Stimulated activated CD4-positive, alpha-beta T cell treated with anti-CD3 and anti-CD28 coated beads, Interleukin-2, amount 100 ng/mL, for 24 hours (primary cell): ENCODE results near the gene THEMIS2.
"Not testable (repeated sequence)": the region's sequence is repeated elsewhere in the genome, so short reads cannot be mapped to it uniquely, and the experiment has no call there.

Source experiments
- DNase-seq, 2 donors: peaks; one replicate each; pipeline ENCODE4 v3.0.0-alpha.2; 2020

The THEMIS2 gene

DNA sequence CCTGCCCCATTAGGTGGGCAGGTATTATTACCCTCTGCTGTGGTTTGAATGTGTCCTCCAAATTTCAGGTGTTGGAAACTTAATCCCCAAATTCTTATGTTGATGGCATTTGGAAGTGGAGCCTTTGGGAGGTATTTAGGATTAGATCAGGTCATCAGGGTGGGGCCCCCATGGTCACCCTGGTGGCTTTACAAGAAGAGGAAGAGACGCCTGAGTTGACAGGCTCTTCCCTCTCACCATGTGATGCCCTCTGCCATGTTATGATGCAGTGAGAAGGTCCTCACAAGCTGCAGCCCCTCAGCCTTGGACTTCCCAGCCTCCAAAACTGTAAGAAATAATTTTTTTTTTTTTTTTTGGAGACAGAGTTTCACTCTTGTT, 8.8 kb upstream of the THEMIS2 start:
- DNase-seq = no peak

DNA sequence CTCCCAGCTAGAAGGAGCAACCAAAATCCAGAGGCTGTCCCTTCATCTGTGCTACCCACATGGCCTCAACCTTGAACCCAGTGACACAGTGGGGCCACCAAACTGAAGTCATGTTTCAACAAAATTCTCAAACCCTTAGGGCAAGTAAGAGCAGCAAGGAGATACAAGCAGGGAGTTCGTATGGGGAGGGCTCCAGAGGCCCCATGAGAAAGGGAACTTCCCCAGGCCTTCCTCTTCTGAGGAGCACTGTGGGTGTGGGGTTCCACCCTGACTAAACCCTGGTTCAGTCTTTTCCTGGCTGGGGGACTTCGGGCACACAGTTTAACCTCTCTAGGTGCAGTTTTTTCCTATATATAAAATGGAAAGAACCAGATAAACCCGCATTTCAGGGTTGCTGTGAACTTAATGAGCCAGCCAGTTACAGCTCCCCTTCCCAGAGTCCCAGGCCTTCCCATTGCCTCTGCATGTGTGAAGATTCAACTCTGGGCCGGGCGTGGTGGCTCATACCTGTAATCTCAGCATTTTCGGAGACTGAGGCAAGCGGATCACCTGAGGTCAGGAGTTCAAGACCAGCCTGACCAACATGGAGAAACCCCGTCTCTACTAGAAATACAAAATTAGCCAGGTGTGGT, 8.0 kb upstream of the THEMIS2 start:
- peak; percentile 40 to 48 for DNase-seq

DNA sequence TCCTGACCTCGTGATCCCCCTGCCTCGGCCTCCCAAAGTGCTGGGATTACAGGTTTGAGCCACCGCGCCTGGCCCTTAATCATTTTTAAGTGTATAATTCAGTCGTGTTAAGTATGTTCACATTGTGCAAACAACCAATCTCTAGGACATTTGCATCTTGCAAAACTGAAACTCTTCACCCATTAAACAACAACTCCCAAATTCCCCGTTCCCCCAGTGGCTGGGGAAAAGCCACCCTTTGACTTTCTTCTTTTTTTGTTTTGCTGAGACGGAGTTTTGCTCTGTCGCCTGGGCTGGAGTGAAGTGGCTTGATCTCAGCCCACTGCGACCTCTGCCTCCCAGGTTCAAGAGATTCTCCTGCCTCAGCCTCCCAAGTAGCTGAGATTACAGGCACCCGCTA, 6.5 kb upstream of the THEMIS2 start:
- no peak for DNase-seq

DNA sequence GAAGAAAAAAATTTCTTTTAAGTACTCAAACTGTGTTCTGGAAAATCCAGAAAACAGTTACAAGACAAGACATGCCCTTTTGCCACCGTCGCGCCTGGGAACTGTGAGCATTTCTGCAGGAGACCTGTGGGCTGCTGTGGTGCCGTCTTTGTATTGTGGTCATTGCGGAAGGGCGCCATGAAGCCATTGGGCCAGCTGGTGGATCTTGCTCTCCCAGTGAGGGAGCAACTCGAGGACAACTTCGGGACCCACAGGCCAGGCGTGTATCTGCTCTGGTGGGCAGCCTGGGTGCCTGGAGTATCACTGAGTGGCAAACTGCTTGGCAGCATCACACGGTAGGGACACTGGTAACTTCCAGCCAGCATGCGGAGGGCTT, 3.8 kb upstream of the THEMIS2 start:
- DNase-seq = no peak

DNA sequence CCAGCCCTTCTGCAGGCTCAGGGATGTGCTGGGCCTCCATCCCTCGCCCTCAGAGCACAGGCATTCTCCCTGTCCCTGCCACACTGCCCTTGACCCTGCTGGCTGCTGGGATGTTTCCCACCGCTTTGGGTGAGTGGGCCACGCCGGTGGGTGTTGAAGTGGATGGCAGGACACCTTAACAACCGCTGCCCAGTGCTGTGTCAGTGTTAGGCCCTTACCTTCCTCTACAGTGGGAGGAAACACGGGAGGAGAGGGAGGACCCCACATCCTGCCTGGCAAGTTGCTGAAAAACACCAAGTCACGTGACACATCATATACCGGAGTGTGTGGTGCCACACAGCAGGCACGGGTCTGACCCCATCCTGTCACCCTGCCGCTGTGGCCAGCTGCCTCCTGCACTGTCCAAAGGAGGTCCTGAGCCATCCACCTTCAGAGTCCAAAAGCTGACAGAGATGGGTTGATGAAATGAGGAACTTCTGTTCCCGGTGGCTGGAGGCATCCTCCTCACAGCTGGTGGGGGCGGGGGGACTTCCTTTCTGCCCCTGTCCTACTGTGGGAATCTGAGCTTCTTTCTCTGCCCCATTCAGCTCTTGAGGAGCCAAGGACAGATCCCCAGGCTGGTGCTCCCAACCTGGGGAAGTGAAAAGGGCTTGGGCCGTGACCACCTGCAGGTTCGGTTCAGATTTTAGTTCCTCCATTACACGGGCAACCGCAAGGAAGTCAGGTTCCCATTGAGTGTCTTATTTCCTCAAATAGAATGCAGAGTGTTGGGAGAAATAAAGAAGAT, 3.2 kb upstream of the THEMIS2 start:
- peak; percentile 58 to 61 for DNase-seq

DNA sequence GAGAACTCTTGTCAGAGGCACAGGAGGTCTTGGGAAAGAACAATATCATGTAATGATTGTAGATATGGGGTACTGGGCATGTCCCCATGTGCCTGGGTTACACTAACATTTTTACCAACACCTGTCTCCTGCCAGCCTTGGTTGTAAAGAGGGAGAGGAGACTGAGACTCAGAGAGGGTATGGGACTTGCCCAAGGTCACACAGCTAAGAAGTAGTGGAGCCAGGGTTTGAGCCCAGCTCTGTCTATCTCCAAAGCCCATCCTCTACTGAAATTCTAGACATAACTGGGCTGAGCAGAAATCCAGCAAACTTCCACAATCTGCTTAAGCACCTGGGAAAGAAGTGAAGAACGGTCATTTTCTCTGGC, 2.6 kb upstream of the THEMIS2 start:
- no peak for DNase-seq

DNA sequence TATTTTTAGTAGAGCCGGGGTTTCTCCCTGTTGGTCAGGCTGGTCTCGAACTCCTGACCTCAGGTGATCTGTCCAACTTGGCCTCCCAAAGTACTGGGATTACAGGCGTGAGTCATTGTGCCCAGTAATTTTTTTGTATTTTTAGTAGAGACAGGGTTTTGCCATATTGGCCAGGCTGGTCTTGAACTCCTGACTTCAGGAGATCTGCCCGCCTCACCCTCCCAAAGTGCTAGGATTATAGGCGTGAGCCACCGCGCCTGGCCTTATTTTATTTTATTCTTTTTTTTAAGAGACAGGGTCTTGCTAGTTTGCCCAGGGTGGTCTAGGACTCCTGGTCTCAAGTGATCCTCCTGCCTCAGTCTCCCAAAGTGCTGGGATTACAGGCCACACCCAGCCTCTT, 1.3 kb upstream of the THEMIS2 start:
- DNase-seq = not testable (repeated sequence)

DNA sequence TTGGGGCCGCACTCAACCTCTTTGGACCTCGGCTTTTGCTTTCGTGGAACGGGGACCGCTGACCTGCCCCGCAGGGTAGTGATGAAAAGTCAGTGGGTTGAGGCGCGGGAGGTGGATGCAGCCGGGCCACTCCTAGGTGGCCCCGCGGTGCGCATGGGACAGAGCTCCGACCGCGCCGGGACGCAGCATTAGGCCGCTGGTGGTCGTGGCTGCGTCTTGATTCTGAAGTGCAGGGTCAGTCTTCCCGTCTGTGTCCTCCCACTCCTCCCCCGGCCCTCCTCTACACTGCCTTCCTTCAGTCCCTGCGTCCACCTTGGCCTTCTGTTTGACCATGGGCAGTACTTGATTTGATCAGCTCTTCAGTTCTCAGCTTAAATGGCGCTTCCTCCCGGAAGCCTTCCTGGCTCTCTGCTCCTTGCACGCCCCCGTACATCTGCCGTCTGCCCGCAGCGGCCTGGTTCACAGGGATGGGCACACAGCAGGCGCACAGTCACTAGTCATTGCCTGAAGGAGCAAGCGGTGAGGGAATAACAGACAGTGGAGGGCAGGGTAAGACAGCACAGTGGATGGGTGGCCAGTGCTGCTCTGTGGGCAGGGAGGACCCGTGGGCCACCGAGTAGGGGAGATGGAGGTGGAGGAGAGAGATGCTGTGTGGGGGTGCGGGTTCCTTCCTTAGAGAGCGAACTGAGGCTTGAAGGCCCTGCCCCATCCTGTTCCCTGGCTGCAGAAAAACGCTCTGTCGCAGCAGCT, 633 bp downstream of the THEMIS2 start:
- DNase-seq = peak; percentile 33 to 54

DNA sequence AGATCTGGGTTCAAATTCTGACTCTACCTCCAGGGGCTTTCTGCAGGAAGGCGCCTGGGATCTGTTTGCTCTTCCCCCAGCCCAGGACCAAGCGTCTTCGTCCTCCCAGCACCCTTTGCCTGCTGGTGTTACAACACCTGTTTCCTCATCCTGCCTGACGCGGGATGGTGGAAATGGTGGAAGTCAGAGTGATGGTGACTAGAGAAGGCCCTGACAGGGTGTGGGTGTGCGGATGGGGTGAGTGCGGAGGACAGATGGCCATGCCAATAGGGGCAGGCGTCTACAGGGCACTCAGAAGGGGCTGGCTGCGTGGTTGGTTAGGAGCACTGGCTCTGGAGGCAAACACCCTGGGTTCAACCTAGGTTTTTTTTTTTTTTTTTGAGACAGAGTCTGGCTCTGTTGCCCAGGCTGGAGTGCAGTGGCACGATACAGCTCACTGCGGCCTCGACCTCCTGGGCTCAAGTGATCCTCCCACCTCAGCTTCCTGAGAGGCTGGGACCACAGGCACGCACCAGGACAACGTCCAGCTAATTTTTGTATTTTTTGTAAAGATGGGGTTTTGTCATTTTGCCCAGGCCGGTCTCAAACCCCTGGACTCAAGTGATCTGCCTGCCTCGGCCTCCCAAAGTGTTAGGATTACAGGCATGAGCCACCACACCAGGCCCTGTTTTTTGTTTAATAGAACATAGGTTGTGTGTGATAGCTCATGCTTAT, 1.5 kb downstream of the THEMIS2 start:
- DNase-seq = no peak

DNA sequence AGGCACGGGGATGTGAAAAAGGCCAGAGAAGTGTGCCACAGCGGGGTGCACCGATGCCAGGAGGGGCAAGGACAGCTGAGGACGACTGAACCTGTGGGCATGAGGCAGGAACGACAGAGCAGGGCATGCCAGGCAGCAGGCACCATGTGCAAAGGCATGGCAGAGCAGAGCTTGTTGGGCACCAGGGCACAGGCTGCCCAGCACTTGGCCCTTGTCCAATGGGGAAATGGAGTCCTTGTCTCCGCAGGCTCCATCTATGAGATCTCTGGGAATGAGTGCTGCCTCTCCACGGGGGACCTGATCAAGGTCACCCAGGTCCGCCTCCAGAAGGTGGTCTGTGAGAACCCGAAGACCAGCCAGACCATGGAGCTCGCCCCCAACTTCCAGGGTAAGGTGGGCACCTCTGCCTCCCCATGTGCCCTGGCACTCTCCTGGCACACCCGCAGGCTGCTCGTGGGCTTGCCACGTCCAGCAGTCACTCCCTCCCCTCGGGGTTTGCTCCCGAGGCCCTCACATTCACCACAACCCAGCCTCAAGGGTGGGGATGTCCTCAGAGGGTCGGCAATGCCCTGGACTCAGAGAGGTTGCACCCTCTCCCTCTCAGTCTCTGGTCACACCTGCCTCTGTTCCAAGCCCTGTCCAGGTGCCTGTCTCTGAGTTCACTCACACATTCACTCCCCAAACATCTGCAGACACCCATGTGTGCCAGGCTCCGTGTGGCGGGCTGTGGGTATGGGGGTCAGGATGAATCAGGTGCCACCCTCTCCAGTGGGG, 4.2 kb downstream of the THEMIS2 start:
- no peak for DNase-seq

DNA sequence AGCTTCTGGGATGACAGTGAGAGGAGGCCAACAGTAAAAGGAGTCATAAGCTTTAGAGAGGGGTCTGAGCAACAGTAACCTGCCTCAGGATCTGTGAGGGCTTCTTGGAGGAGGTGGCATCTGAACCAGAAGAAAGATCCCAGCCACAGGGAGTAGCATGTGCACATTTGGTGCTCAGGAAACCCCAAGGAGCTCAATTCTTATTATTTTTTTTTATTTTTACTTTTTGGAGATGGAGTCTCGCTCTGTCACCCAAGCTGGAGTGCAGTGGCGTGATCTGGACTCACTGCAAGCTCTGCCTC, 4.7 kb downstream of the THEMIS2 start:
- no peak for DNase-seq

DNA sequence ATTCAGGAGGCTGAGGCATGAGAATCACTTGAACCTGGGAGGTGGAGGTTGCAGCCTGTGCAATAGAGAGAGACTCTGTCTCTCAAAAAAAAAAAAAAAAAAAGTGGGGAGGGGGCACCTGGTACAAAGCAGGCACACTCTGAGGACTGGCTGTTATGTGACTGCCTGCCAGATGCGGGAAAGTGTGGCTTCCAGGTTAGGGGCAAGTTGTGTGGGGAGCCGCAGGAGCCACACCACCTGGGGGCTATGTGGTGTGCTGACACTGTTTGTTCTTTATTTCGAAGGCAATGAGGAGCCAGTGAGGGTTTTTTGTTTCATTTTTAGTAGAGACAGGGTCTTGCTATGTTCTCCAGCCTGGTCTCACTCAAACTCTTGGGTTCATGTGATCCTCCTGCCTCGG, 5.7 kb downstream of the THEMIS2 start:
- DNase-seq = no peak

DNA sequence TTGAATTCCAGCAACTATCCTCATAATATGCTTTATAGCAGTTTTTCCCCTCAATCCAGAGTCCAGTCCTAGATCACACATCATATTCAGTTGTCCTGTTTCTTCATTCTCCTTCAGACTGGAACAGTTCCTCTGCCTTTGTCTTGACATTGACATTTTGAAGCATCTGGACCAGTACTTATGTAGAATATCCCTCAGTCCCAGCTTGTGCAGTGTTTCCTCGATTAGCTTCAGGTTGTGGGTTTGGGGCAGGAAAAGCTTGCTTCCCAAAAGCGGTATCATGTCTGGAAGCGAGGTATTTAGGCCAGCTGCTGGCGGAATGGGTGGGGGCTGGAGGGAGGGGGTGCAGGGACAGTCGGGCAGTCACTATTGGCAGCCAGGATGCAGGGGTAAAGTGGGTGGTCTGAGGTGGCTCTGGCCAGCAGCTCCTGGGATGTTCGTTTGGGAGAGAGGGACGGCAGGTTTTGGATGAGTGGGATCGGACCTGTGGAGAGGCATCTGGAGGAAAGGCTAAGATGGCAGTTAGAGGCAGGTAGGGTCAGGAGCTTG, 6.5 kb downstream of the THEMIS2 start:
- no peak for DNase-seq

DNA sequence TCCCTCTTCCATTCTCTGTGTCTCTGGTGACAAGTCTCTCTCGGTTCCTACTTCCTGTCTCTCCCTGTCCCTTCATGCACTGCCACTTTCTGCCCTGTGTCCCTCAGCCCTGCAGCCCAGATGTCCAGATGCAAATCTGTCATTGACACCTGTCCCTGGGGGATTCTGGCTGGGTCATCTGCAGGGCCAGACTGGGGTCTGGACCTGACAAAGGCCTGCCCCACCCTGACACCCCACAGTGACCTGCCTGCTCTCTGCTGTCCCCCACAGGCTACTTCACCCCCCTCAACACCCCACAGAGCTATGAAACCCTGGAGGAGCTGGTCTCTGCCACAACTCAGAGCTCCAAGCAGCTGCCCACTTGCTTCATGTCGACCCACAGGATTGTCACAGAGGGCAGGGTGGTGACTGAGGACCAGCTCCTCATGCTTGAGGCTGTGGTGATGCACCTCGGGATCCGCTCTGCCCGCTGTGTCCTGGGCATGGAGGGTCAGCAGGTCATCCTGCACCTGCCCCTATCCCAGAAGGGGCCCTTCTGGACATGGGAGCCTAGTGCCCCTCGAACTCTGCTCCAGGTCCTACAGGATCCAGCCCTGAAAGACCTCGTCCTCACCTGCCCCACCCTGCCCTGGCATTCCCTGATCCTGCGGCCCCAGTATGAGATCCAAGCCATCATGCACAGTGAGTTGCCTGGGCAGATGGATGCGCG, 7.2 kb downstream of the THEMIS2 start:
- DNase-seq = no peak

DNA sequence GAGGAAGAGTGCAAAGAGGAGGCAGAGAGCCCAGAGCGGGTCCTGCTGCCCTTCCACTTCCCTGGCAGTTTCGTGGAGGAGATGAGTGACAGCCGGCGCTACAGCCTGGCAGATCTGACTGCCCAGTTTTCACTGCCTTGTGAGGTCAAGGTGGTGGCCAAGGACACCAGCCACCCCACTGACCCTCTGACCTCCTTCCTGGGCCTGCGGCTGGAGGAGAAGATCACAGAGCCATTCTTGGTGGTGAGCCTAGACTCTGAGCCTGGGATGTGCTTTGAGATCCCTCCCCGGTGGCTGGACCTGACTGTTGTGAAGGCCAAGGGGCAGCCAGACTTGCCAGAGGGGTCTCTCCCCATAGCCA, 10.2 kb downstream of the THEMIS2 start:
- DNase-seq = no peak

DNA sequence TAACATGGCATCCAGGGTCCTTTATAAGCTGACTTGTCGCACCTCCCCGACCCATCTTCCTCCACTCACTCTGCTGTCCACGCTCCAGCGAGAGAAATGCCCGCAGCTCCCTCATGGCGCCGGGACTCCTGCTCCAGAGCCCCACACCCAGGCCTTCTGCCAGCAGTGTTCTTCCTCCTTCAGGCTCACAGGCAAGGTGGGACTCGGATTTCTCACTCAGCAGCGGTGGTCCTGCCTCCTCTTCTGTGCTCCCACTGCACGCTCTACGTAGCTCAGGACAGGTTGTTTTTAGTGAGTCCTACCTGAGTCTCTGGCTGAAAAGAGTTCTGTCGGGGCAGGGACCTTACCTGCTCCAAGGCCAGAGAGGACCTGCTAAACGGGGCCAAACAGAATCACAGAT, 11.2 kb downstream of the THEMIS2 start:
- DNase-seq = no peak

DNA sequence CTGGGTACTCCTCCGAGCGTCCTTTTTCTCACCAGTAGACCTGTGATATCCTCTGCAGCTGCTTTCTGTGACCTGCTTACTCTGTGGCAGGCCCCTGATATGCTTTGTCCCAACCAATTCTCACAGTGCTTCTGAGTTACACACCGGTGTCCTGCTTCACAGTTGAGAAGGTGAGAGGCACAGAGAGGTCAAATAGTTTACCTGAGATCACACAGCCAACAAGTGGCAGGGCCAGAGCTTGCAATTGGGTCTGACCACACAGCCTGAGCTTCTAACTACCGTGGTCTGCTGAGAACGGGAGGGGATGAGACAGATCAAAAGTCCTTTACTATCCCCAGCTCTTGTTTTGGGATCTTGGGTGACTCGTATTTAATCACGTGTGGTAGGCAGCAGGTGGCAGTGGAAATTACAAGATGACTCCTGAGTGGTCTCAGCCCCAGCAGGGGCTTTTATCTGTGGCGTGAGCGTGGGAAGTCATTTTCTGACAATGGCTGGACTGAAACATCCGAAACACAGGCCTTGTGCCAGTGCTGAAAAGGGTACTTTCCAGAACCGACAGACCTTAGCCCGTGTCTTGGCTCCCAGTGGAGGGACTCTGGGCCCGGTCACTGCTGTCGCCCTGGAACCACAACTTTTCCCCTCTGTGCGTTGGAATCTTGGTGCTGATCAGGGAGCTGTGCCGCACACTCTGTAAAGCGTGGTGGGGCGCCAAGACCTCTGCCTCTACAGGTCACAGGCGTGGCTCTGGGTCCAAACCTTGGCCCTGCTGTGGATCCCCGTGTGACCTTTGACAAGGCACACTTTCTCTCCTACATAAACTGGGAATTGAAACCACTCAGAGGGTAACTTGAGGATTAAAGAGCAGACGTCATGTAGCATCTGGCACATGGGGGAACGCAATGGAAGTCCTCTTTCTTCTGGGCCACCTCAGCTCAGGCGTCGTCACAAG, 11.9 kb downstream of the THEMIS2 start:
- no peak for DNase-seq

DNA sequence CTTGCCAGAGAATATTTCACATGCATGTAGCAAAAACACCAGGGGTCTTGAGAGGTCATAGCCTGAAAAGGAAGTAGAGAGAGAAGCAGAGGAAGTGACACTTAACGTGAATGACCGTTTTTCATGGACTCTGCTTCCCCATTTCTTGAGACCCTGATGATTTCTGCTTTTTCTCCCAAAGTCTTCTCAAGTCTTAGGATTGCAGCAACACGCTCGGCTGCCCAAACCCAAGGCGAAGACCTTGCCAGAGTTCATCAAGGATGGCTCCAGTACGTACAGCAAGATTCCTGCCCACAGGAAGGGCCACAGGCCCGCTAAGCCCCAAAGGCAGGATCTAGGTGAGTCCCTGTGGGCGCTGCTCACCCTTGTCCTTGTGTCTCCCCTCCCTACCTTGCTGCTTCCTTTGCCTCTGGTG, 12.8 kb downstream of the THEMIS2 start:
- DNase-seq = no peak

DNA sequence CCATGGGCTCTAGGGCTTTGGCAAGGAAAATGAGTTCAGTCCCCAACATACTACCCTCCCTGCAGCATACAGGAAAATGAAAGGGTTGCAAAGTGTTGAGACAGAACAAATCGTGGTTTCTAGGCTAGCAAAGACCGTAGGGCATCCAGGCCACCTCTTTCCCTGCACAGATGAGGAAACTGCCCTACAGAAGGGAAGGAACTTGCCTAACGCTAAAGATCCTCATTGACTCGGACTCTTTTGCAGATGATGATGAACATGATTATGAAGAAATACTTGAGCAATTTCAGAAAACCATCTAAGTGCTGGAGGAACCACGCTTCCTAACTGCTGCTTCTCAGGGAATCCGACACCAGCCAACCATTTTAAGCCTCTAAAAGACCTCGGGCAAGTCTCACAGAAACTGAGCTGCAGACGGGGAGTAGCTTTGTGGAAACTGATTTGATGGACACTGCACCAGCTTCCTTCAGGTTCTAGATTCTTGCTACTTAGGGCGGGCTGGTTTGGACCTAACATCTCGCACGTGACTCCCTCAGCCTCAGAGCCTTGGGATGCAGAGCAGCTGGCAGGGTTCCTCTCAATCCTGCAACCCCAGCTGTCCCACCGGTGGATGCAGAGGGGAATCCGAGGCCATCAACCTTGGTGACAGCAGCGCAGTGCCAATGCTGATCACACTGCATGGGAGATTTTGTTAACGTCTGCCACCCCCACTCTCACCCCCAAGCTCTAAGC, 13.4 kb downstream of the THEMIS2 start:
- no peak for DNase-seq

DNA sequence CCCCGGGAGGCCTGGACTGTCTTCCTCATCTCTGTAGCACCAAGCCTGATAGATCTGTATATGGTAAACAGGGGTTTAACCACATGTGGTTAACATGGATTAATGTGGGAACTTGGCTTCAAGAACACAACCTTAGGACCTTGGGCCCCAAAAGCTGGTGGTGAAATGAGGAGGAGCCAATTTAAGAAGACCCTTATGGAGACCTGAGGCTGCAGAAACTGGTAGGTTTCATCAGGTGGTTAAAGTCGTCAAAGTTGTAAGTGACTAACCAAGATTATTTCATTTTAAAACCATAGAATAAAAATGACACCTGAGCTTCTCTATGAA, 14.0 kb downstream of the THEMIS2 start:
- DNase-seq = no peak
